Stimulated activated CD4-positive, alpha-beta T cell treated with anti-CD3 and anti-CD28 coated beads, Interleukin-1b, Interleukin-23, amount 100 ng/mL, for 24 hours (primary cell): ENCODE results near the gene EFNA3.
A peak's percentile ranks its signal among the peaks of the same experiment; 100 is the strongest.

Experiments
- DNase-seq, 4 experiments: peaks; one replicate each; pipeline ENCODE4 v3.0.0-alpha.2; 2020; ENCODE audit warnings: low read depth in 4 of 4, low spot score in 1 of 4

The EFNA3 gene

GRCh38 chr1:155048449-155049334 is 29.9 kb upstream of the EFNA3 start:
- DNase-seq: no peak

- DNase-seq: no peak
Observed at GRCh38 chr1:155049651-155050559, 28.7 kb upstream of the EFNA3 start.

DNA sequence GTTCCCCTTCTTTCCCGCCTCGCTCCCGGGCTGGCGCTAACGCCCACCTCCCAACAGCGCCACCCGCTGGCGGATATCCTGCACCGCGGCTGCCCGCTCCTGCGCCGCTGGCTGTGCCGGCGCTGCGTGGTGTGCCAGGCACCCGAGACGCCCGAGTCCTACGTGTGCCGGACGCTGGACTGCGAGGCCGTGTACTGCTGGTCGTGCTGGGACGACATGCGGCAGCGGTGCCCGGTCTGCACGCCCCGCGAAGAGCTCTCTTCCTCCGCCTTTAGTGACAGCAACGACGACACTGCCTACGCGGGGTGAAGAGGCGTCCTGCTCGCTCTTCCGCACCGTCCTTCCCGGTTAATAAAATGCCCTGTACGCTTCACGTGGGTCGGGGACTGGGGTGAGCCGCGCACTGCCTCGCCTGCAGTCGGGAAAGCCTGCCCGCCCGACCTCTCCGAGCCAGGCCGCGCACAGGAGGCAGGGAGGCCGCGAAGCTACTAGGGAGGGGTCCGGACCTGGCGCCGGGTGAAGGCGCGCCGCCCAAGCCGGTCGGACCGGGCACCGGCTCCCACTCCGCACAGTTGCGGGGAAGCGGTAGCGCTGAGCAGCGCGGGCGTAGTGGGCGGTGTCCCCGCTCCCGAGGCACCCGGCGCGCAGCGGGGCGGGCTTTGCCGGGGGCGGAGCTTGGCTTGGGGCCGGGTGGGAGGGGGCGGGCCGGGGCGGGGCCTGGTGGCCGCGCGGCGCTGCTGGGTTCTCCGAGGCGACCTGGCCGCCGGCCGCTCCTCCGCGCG is 27.9 kb upstream of the EFNA3 start, which contains the start of gene ADAM15:
ADAM15 (plus strand) TSS at position 757 of the 782 bp plus-strand sequence. CDS start 71 bp downstream, outside the sequence.
- peak; percentile 56 to 73 (median 64) for DNase-seq

- DNase-seq: no peak
Observed at GRCh38 chr1:155051342-155051776, 27.3 kb upstream of the EFNA3 start.

DNA sequence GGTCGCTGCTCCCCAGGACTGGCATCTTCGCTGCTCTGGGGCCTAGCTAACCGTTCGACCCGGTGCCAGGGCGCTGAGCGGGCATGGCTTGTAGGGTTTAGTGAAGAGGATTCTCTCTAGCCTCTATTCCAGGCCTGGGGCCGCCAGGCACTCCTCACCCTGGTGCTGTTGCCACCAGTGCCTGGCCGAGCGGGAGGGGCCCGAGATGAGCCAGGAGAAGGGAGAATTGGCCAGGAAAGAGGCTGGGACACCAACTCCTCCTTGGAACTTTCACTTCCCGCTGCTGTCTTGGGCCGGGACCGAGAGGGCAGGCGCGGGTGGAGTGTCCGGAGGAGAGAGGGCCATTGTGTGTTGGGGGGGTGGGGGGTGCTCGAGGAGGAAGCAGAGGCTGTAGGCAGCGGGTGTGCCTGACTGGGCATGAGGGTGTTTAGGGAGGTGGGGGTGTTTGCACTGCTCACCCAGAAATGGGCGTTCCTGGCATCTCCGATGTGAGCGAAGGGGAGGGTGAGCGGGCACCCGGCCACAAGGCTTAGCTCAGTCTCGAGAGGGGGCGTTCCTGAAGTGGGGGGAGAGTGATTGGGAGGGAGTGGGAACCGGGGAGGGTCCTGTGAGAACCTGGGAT is 26.7 kb upstream of the EFNA3 start:
- peak in 1 of 4 experiments; percentile 41 for DNase-seq

- DNase-seq: no peak
Observed at GRCh38 chr1:155052439-155053395, 25.9 kb upstream of the EFNA3 start.

DNA sequence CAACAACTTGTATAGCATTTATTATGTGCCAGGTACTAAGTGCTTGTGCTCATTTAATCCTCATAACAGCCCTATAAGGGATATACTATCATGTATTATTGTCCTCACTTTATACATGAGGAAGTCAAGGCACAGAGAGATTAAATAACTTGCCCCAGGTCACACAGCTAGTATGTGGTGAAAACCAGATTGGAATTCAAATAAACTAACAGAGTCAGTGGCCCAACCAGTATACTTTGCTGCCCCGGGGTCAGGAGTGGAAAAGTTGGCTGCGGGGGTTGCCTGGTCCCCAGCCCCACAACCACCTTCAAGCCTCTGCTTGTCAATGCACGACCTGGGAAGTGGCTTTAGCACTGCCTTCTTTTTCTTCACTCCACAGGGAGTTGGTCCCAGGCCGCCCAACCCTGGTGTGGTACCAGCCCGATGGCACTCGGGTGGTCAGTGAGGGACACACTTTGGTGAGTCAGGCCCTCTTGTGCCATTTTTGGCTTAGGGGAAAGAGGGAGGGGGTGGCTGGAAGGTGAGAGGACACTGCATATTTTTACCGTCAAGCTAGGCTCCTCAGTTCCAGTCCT is 25.0 kb upstream of the EFNA3 start:
- DNase-seq: no peak

DNA sequence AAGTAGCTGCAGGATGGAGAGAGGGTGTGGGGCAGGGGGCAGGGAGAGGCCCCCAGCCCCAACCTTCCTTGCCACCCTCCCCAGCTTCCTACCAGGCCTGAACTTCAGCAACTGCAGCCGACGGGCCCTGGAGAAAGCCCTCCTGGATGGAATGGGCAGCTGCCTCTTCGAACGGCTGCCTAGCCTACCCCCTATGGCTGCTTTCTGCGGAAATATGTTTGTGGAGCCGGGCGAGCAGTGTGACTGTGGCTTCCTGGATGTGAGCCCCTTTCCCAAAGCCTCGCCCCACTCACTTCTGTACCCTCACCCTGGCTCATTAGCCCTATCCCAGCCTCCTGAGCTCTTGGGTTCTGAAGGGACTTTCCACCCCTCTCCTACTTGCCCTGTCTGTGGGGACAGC is 21.5 kb upstream of the EFNA3 start:
- DNase-seq: no peak

- no peak for DNase-seq
Observed at GRCh38 chr1:155057788-155058211, 20.8 kb upstream of the EFNA3 start.

GRCh38 chr1:155060736-155061135 is 17.9 kb upstream of the EFNA3 start:
- no peak for DNase-seq

- peak; percentile 91 to 98 (median 95) for DNase-seq
Observed at GRCh38 chr1:155061381-155062150, 17.1 kb upstream of the EFNA3 start.

DNA sequence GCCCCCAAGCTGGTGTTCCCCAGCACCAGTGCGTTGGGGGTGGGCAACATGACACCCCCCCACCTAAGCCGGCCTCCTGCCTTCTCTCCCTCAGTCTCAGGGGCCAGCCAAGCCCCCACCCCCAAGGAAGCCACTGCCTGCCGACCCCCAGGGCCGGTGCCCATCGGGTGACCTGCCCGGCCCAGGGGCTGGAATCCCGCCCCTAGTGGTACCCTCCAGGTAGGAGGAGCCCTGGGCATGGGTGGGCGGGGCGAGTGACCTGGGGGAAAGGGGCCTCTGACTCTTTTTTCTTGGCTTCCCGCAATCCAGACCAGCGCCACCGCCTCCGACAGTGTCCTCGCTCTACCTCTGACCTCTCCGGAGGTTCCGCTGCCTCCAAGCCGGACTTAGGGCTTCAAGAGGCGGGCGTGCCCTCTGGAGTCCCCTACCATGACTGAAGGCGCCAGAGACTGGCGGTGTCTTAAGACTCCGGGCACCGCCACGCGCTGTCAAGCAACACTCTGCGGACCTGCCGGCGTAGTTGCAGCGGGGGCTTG is 16.4 kb upstream of the EFNA3 start:
- no peak for DNase-seq

DNA sequence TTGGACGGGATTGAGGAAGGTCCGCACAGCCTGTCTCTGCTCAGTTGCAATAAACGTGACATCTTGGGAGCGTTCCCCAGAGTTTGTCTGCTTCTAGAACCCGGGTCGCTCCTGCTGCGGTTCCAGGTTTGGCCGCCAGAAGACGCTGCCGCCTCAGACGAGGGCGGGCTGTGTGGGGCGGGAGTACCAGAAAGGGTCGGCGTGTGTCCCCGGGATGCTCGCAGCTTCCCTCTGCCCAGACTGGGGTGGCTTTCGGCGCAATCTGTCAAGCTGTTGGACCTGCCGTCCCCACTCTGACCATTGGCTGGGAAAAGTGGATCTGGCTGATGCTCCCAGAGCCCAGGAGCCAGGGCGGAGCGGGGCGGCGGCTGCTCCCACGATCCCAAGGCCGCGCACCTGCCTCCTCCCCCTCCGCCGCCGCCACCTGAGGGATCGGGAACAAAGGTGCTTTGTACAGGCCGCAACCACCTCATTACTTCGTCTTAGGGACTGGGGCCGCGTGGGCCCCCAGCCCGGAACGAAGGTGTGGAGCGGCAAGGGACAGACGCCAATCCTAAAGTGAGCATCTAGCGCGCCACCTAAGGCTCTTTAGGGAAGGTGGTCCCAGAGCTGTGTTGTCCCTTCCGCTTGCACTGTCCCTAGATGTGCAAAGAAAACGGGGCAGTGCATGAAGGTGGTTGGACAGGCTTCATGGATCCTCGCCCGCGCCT is 15.8 kb upstream of the EFNA3 start:
- DNase-seq: peak in 3 of 4 experiments; percentile 54 to 79 (median 61)

GRCh38 chr1:155063550-155064110 is 15.0 kb upstream of the EFNA3 start, which contains the start of gene EFNA4:
Gene EFNA4, plus strand, starts transcription at chr1:155063740. Its CDS starts 84 bp downstream, at chr1:155063824.
- DNase-seq: peak in 3 of 4 experiments; percentile 68 to 80 (median 79)

DNA sequence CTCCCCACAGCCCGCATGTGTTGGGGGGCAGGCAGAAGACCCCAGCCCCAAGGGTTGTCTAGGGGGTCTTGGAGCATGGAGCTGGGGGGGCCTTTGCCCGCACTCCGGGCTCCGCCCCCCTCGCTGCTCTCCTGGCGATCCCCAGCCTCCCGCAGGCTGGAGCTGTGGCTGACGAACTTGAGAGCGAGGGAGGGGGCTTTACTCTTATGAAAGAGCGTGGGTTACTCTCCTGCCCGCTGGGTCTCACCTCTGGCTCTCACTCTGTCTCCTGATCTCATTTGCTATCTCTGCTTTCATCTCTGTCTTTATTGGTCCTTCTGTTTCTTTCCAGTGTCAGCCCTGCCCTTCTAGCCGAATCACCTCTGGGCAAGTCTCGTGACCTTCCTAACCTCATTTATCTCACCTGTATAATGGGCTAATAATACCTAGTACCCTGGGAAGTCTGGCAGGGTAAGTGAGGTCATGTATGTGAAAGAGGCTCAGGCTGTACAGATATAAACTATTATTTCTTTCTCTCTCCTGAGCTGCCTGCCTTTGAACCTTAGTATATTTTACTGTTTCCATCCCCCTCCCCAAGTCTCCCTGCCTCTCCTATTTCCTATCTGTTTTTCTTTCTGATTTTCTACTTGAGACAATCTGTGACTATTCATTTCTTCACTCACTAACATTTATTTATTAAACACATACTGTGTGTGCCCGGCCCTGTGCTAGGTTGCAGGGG is 14.4 kb upstream of the EFNA3 start:
- no peak for DNase-seq

DNA sequence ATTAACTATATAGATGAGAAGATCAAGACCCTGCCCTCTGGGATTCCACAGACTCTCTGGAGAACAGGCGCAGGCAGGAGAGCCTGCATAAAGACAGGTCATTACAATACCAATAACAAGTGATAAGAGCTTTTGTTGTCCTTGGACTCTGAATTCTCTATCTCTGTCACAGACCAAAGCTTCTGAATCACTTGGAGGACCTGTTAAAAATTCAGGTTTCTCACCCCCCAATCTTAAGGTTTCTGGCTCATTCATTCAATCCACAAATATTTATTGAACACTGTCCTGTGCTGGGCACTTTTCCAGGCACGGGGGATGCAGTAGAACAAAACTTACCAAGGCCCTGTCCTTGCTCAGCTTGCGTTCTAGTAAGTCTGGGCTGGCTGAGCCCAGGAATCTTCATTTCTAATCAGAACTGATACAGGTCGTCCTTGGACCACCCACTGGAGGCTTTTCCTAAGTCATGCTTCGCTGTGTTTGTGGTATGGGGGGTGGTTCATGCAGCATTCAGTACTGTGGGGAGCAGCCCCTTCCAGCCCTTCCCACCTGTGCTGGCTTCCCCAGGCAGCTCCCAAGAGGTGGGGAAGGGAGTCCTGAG is 13.7 kb upstream of the EFNA3 start:
- DNase-seq: no peak
